ENCODE measurements around the gene CNIH3. TPM values are rescaled to one million over a fixed set of nuclear protein-coding genes. Genes with fewer than 3 reads are reported as not detected.

Gene CNIH3
- total RNA-seq, 4 donors from 2014 or later = 1.9 to 4.0 (median 3.4) TPM

GRCh38 chr1:224732377-224733026, 116.4 kb downstream of the CNIH3 start:
- no peak for TF ChIP-seq CTCF (IDR thresholded peaks at IDR 0.05)
- ATAC-seq (ENCODE audit: low FRiP score) (no peak), DNase-seq (ENCODE audit: low spot score) (no peak)

- DNase-seq (ENCODE audit: low spot score) (no peak), ATAC-seq (ENCODE audit: low FRiP score) (no peak)
- no peak for TF ChIP-seq CTCF (IDR thresholded peaks at IDR 0.05)
Measured at GRCh38 chr1:224733027-224733911, 117.2 kb downstream of the CNIH3 start.

- TF ChIP-seq CTCF (IDR thresholded peaks at IDR 0.05) = no peak
- ATAC-seq (ENCODE audit: low FRiP score) = no peak
- no peak for DNase-seq (ENCODE audit: low spot score)
Measured at GRCh38 chr1:224734261-224734935, 118.3 kb downstream of the CNIH3 start.

- DNase-seq (ENCODE audit: low spot score) = no peak
- no peak for ATAC-seq (ENCODE audit: low FRiP score)
Measured at GRCh38 chr1:224735159-224735558, 119.0 kb downstream of the CNIH3 start.

GRCh38 chr1:224736619-224737352, 120.7 kb downstream of the CNIH3 start:
- TF ChIP-seq CTCF (IDR thresholded peaks at IDR 0.05) = no peak
- ATAC-seq (ENCODE audit: low FRiP score) = peak; percentile 46
- DNase-seq (ENCODE audit: low spot score) = no peak

More at GRCh38 chr1:224735159-224735558, 119.0 kb downstream of the CNIH3 start:
- TF ChIP-seq CTCF (IDR thresholded peaks at IDR 0.05) = no peak

- no peak for TF ChIP-seq CTCF (IDR thresholded peaks at IDR 0.05)
- ATAC-seq (ENCODE audit: low FRiP score) (no peak), DNase-seq (ENCODE audit: low spot score) (no peak)
Measured at GRCh38 chr1:224737353-224737727, 121.2 kb downstream of the CNIH3 start.

All from omental fat pad (tissue), 4 donors.